ENCODE measurements around the gene WNT3.

The WNT3 gene

DNA sequence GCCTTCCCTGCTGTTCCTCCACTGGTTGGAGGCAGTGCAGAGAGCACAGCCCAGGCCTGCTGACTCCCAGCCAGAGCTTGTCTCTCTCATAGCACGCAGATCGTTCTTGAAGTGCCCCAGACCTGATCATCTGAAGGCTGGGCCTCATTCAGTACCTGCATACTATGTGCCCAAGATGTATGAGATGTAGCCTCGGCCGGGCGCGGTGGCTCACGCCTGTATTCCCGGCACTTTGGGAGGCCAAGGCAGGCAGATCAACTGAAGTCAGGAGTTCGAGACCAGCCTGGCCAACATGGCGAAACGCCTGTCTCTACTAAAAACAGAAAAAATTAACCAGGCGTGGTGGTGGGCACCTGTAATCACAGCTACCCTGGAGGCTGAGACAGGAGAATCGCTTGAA is 31.0 kb downstream of the WNT3 start:
- WGBS (ENCODE audit: extremely low coverage, insufficient coverage, low lambda C conversion rate), result no CpG with 5 or more reads among the region's 13 CpGs
- Histone ChIP-seq H2BK15ac (replicated peaks; ENCODE audit: low read depth) (no peak overlapping the region), H3K4me3 (ENCODE audit: low read length) (no peak overlapping the region)

GRCh38 chr17:46785696-46786095 is 32.8 kb downstream of the WNT3 start:
- Histone ChIP-seq H4K8ac (ENCODE audit: low read depth, low read length) (no peak overlapping the region), H3K4ac (ENCODE audit: low read depth, low read length) (peak overlapping the region; percentile 93), H3K9ac (ENCODE audit: low read length) (peak overlapping the region; percentile 44), H2AK5ac (ENCODE audit: low read length) (peak overlapping the region; percentile 41), H3K27ac (ENCODE audit: low read depth, low read length) (peak overlapping the region; percentile 54), H3K56ac (ENCODE audit: low read length) (peak overlapping the region; percentile 77), H3K79me1 (ENCODE audit: low read length) (peaks cover 35% of the 10 kb centered on the region), H2BK120ac (ENCODE audit: low read depth, low read length) (peak overlapping the region; percentile 14), H3K4me1 (ENCODE audit: control insufficient read depth, low read depth, low read length) (peaks cover 20% of the 10 kb centered on the region), H3K18ac (ENCODE audit: low read length) (peak overlapping the region; percentile 68), H2BK15ac (replicated peaks; ENCODE audit: low read depth) (no peak overlapping the region), H3K79me2 (ENCODE audit: control insufficient read depth, insufficient read depth, low read length) (peaks cover 37% of the 10 kb centered on the region), H3K23ac (ENCODE audit: low read length) (no peak overlapping the region), H3K4me3 (ENCODE audit: low read length) (no peak overlapping the region), H3K4me2 (ENCODE audit: low read length) (no peak overlapping the region), H3K27me3 (ENCODE audit: insufficient read depth, low read length, poor library complexity) (no peaks in the 10 kb centered on the region), H3K36me3 (ENCODE audit: control insufficient read depth, insufficient read depth, low read length) (peaks cover 2% of the 10 kb centered on the region), H2BK5ac (ENCODE audit: low read length) (peak overlapping the region; percentile 20), H4K5ac (ENCODE audit: low read length) (no peak overlapping the region)
- no CpG with 5 or more reads among the region's 7 CpGs for WGBS (ENCODE audit: extremely low coverage, insufficient coverage, low lambda C conversion rate)
- peak; percentile 98 for DNase-seq

More for the DNA sequence above, 31.0 kb downstream of the WNT3 start:
- Histone ChIP-seq H2AK5ac (ENCODE audit: low read length) (no peak overlapping the region), H3K79me1 (ENCODE audit: low read length) (peaks cover 34% of the 10 kb centered on the region), H3K4me1 (ENCODE audit: control insufficient read depth, low read depth, low read length) (peaks cover 22% of the 10 kb centered on the region), H3K27me3 (ENCODE audit: insufficient read depth, low read length, poor library complexity) (no peaks in the 10 kb centered on the region), H2BK5ac (ENCODE audit: low read length) (peak overlapping the region; percentile 27), H3K9ac (ENCODE audit: low read length) (no peak overlapping the region), H3K56ac (ENCODE audit: low read length) (peak overlapping the region; percentile 45), H3K79me2 (ENCODE audit: control insufficient read depth, insufficient read depth, low read length) (peaks cover 39% of the 10 kb centered on the region), H3K4ac (ENCODE audit: low read depth, low read length) (no peak overlapping the region), H4K8ac (ENCODE audit: low read depth, low read length) (no peak overlapping the region), H3K18ac (ENCODE audit: low read length) (no peak overlapping the region), H4K5ac (ENCODE audit: low read length) (no peak overlapping the region), H3K27ac (ENCODE audit: low read depth, low read length) (peak overlapping the region; percentile 6), H3K4me2 (ENCODE audit: low read length) (no peak overlapping the region), H2BK120ac (ENCODE audit: low read depth, low read length) (no peak overlapping the region), H3K36me3 (ENCODE audit: control insufficient read depth, insufficient read depth, low read length) (no peaks in the 10 kb centered on the region), H3K23ac (ENCODE audit: low read length) (no peak overlapping the region)
- DNase-seq, result no peak

- Histone ChIP-seq H3K9ac (ENCODE audit: low read length) (peak overlapping the region; percentile 10), H3K56ac (ENCODE audit: low read length) (peak overlapping the region; percentile 28), H3K36me3 (ENCODE audit: control insufficient read depth, insufficient read depth, low read length) (peaks cover 2% of the 10 kb centered on the region), H3K4me1 (ENCODE audit: control insufficient read depth, low read depth, low read length) (peaks cover 24% of the 10 kb centered on the region), H3K4me2 (ENCODE audit: low read length) (no peak overlapping the region), H3K79me2 (ENCODE audit: control insufficient read depth, insufficient read depth, low read length) (peaks cover 23% of the 10 kb centered on the region), H3K4ac (ENCODE audit: low read depth, low read length) (no peak overlapping the region), H2AK5ac (ENCODE audit: low read length) (peak overlapping the region; percentile 22), H2BK15ac (replicated peaks; ENCODE audit: low read depth) (no peak overlapping the region), H4K5ac (ENCODE audit: low read length) (no peak overlapping the region), H4K8ac (ENCODE audit: low read depth, low read length) (no peak overlapping the region), H2BK5ac (ENCODE audit: low read length) (peak overlapping the region; percentile 15), H3K18ac (ENCODE audit: low read length) (no peak overlapping the region), H3K79me1 (ENCODE audit: low read length) (peaks cover 27% of the 10 kb centered on the region), H3K27ac (ENCODE audit: low read depth, low read length) (no peak overlapping the region), H2BK120ac (ENCODE audit: low read depth, low read length) (no peak overlapping the region), H3K4me3 (ENCODE audit: low read length) (no peak overlapping the region), H3K23ac (ENCODE audit: low read length) (no peak overlapping the region), H3K27me3 (ENCODE audit: insufficient read depth, low read length, poor library complexity) (no peaks in the 10 kb centered on the region)
- WGBS (ENCODE audit: extremely low coverage, insufficient coverage, low lambda C conversion rate), result no CpG with 5 or more reads among the region's 7 CpGs
- DNase-seq, result no peak
These were observed 35.4 kb downstream of the WNT3 start for GRCh38 chr17:46783031-46783593.

- no peaks in the 10 kb centered on the region for H3K27me3 ChIP-seq (ENCODE audit: insufficient read depth, low read length, poor library complexity)
- no peak overlapping the region for H3K4me2 ChIP-seq (ENCODE audit: low read length)
- no peak overlapping the region for H2BK15ac ChIP-seq (replicated peaks; ENCODE audit: low read depth)
- peaks cover 2% of the 10 kb centered on the region for H3K36me3 ChIP-seq (ENCODE audit: control insufficient read depth, insufficient read depth, low read length)
- H3K4ac ChIP-seq (ENCODE audit: low read depth, low read length), result no peak overlapping the region
- DNase-seq, result peak; percentile 81
- H3K9ac ChIP-seq (ENCODE audit: low read length), result peak overlapping the region; percentile 31
- no peak overlapping the region for H2BK120ac ChIP-seq (ENCODE audit: low read depth, low read length)
- H4K8ac ChIP-seq (ENCODE audit: low read depth, low read length), result no peak overlapping the region
- H3K56ac ChIP-seq (ENCODE audit: low read length), result peak overlapping the region; percentile 70
- no peak overlapping the region for H3K27ac ChIP-seq (ENCODE audit: low read depth, low read length)
- no peak overlapping the region for H3K18ac ChIP-seq (ENCODE audit: low read length)
- peak overlapping the region; percentile 40 for H2AK5ac ChIP-seq (ENCODE audit: low read length)
- peaks cover 23% of the 10 kb centered on the region for H3K4me1 ChIP-seq (ENCODE audit: control insufficient read depth, low read depth, low read length)
- H2BK5ac ChIP-seq (ENCODE audit: low read length), result peak overlapping the region; percentile 71
- peaks cover 34% of the 10 kb centered on the region for H3K79me1 ChIP-seq (ENCODE audit: low read length)
- H4K5ac ChIP-seq (ENCODE audit: low read length), result no peak overlapping the region
- H3K4me3 ChIP-seq (ENCODE audit: low read length), result no peak overlapping the region
- peaks cover 26% of the 10 kb centered on the region for H3K79me2 ChIP-seq (ENCODE audit: control insufficient read depth, insufficient read depth, low read length)
- WGBS (ENCODE audit: extremely low coverage, insufficient coverage, low lambda C conversion rate), result no CpG with 5 or more reads among the region's 9 CpGs
- no peak overlapping the region for H3K23ac ChIP-seq (ENCODE audit: low read length)
These were observed 36.1 kb downstream of the WNT3 start for GRCh38 chr17:46782250-46782953.

- H2BK5ac ChIP-seq (ENCODE audit: low read length), result no peak overlapping the region
- no CpG with 5 or more reads among the region's 5 CpGs for WGBS (ENCODE audit: extremely low coverage, insufficient coverage, low lambda C conversion rate)
- H3K23ac ChIP-seq (ENCODE audit: low read length), result no peak overlapping the region
- no peaks in the 10 kb centered on the region for H3K27me3 ChIP-seq (ENCODE audit: insufficient read depth, low read length, poor library complexity)
- no peak overlapping the region for H3K18ac ChIP-seq (ENCODE audit: low read length)
- no peak overlapping the region for H4K5ac ChIP-seq (ENCODE audit: low read length)
- peaks cover 40% of the 10 kb centered on the region for H3K79me1 ChIP-seq (ENCODE audit: low read length)
- no peak overlapping the region for H3K4me3 ChIP-seq (ENCODE audit: low read length)
- peaks cover 2% of the 10 kb centered on the region for H3K36me3 ChIP-seq (ENCODE audit: control insufficient read depth, insufficient read depth, low read length)
- H2BK15ac ChIP-seq (replicated peaks; ENCODE audit: low read depth), result no peak overlapping the region
- H3K9ac ChIP-seq (ENCODE audit: low read length), result peak overlapping the region; percentile 6
- H3K79me2 ChIP-seq (ENCODE audit: control insufficient read depth, insufficient read depth, low read length), result peaks cover 28% of the 10 kb centered on the region
- H3K4me2 ChIP-seq (ENCODE audit: low read length), result no peak overlapping the region
- no peak overlapping the region for H3K4ac ChIP-seq (ENCODE audit: low read depth, low read length)
- peak overlapping the region; percentile 34 for H3K56ac ChIP-seq (ENCODE audit: low read length)
- H3K4me1 ChIP-seq (ENCODE audit: control insufficient read depth, low read depth, low read length), result peaks cover 11% of the 10 kb centered on the region
- H4K8ac ChIP-seq (ENCODE audit: low read depth, low read length), result no peak overlapping the region
- no peak overlapping the region for H2BK120ac ChIP-seq (ENCODE audit: low read depth, low read length)
- DNase-seq, result no peak
- H2AK5ac ChIP-seq (ENCODE audit: low read length), result no peak overlapping the region
- no peak overlapping the region for H3K27ac ChIP-seq (ENCODE audit: low read depth, low read length)
These were observed 38.5 kb downstream of the WNT3 start for GRCh38 chr17:46780003-46780373.

Data from mesendoderm (in vitro differentiated cells).